Right renal pelvis (tissue), 4 donors: Measurements from ENCODE around the gene MYO18A. TPM values are rescaled to one million over a fixed set of nuclear protein-coding genes. Genes with fewer than 3 reads are reported as not detected.
"Not testable (repeated sequence)": the region's sequence is repeated elsewhere in the genome, so short reads cannot be mapped to it uniquely, and the experiment has no call there.

Experiments used
- DNase-seq, 4 donors: peaks; one replicate each; pipeline ENCODE4 v3.0.0-alpha.2; 2013; ENCODE audit warnings: low read depth in 4 of 4, low spot score in 3 of 4, missing footprints in 1 of 4
- polyA plus RNA-seq, 4 donors: library from polyadenylated mRNA; unstranded; fragments of 120-200 nt; gene quantifications; one replicate each; pipeline ENCODE4 v1.2.1, GENCODE V29; 2013; ENCODE audit not compliant: insufficient read length in 4 of 4

Gene MYO18A
- polyA plus RNA-seq, 4 donors = 34.0 to 38.0 (median 35.9) TPM

DNA sequence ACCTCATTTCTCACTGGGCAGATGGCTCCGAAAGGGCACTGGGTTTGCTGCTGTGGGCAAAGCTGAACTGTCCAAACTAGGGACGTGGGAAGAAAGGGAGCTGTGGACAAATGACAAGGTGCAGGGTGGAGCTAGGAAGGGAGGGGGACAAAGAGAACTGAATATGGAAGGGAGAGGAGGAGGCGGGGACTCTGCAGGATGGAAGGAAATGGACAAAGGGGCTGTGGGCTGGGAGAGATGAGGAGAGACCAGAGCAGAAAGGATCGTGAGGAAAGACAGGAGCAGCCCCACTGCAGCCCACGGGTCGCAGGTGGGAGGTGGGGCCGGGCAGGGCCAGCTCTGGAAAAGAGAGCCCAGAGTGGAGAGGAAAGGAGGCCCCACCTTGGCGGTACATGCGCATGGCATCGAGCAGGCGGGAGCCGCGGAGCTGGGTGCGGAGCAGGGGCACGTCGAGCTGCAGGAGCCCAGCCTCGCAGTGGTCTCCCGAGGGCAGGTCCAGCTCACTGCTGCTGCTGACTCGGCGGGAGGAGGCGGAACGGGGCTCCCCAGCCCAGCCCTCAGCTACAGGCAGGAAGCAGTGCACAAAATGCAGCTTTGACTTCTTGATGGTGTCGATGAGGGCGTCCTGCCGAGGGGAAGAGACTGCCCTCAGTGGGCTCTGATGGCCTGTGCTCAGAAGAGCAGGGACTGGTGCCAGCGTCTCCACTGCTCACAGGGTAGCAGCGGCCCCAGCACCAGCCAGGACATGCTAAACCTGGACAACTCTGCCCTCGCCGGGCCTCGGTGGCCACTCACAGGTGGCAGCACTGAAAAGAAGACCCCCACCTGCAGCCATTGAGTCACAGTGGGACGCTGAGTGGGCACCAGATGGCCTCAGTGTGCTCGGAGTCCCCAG lies 70.5 kb downstream of the MYO18A start:
- no peak for DNase-seq

DNA sequence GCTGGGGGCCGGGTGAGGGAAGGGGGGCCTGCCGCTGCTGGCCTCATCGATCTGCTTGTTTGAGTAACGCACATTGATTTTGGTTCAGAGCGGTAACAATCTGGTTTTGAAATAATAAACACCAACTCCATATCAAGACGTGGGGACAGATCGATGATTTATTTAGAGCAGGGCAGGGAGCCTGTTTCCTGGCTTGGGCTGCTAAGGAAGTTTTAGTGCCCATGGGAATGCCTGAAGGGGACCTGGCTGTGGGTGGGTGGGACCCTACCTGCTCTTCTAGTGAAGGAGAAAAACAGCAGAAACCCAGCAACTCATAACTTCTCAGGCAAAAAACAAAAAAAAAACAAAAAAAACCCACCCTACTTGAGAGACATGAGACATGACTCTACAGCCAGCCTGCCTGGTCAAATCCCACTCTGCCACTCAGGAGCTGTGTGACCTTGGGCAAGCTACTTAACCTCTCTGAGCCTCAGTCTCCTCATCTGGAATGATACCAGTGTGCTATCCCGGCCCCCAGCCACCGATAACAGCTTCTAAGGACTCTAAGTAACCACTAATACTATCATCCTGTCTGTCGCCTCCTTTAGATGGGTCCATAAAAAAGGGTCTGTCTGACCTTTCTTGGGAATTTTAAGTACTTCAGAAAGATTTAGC lies 71.2 kb downstream of the MYO18A start:
- DNase-seq = no peak

DNA sequence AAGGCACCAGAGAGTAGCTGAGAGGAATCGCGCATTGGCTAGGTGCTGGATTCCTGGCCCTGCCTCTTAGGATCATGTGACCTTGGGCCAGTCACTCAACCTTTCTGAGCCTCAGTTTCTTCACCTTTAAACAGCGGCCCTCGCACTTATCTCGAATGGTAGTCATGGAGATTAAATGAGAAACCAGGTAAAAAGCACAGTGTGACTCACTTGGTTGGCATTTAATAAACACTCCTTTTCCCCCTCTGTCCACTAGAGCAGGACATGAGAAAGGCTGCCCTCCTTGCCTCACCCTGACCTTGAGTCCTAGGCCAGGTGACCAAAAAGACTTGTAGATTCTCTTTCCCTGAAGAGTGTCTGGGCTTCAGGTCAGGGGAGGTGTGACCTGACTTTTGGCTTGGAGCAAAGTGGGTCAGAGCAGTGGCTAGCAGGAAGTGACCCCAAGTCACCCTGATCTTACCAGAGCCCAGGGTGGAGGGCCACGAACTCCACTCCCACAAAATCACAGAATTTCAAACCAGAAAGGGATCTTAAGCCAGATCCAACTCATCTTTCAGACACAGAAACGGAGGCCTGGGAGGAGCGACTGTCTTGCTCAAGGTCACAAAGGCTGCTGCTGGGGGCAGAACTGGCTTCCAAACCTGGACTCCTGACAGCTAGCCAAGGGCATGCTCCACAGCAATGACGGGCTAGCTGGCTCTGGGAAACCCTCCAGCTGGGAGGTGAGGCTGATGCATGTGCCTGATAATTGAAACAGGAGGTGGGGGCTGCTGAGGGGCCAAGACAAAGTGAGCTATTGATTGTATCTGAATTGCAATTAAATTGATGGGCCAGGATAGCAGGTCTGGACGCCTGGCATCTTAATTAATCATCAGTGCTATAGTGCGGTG lies 72.0 kb downstream of the MYO18A start:
- DNase-seq = no peak

DNA sequence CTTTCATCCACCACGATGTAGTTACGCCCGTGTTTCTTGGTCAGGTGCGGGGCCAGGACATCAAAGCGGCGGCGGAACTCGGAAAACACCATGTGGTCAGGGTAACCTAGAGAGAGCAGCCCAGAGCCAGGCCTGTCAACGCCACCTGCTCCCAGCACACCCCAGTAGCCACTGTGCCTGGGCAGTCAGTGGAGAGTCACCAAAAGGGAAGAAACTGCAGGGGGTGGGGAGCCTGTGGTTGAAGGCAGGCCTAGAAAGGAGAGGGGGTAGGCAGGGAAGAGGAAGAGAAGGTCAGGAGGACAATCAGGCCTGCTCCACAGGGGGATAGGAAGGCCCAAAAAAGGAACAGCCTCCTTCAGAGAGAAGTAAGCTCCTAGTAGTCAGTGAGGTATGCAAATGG lies 73.1 kb downstream of the MYO18A start:
- no peak for DNase-seq

DNA sequence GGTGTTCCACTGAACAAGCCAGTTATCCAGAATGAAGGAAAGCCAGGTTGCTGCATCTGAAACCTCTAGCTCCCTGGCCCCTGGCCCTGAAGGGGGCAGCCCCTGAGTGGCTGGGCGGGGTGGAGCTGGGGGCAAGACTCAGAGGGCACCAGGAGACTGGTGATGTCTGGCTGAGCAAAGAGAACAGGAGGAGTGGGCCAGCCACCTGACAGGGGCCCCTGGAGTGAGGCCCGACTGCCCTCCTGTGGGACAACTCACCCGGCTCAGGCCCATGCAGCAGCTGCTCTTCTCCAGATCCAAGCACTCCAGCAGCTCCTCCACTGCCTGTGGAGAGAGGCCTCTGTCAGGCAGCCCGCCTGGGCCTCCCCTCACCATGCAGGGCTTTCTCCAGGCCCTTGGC lies 76.9 kb downstream of the MYO18A start:
- DNase-seq = no peak

- no peak for DNase-seq
Measured at GRCh38 chr17:29102741-29103181, 77.4 kb downstream of the MYO18A start.

GRCh38 chr17:29102046-29102445 lies 78.2 kb downstream of the MYO18A start:
- no peak for DNase-seq

DNA sequence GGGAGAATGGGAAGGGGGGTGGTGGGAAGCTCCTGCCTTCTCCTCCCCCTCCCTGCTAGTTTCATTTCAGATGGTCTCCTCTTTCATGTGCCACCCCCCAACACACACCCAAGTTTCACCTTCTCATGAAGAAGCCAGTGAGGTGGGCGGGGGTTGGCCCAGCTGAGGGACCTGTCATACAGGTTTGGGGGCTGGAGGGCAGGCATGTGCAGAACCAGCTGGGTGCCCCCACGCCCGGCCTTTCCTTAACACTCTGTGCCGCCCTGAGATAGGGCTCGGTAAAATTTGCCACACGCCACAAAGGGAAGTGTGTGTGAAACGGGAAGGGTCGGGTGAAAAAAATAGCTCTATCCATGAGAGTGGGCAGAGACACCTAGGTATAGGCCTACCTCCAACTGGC lies 79.9 kb downstream of the MYO18A start:
- DNase-seq = no peak

- DNase-seq = no peak
Measured at GRCh38 chr17:29099527-29099926, 80.7 kb downstream of the MYO18A start.

GRCh38 chr17:29096094-29096493 lies 84.1 kb downstream of the MYO18A start:
- DNase-seq = no peak

DNA sequence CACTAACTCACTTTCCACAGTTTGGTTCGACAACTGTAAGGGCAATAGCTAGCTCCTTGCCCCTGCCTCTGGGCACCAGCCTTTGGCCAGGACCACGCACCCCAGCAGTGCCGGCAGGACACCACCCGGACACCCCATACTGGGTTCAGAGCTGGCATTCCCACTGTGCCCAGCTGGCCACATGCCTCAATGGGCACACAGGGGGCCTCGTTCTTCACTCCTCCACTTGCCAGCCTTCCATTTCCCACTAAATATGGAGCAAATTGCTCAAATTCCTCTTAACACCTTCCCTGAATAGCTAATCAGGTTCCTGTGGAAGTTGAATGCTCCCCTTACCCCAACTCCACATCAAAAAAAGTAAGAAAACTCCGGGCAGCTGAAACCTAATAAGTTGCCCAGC lies 84.8 kb downstream of the MYO18A start:
- DNase-seq = no peak

GRCh38 chr17:29094101-29094708 lies 86.0 kb downstream of the MYO18A start:
- no peak for DNase-seq

- no peak for DNase-seq
Measured at GRCh38 chr17:29093090-29093871, 86.9 kb downstream of the MYO18A start.

GRCh38 chr17:29091606-29092289 lies 88.5 kb downstream of the MYO18A start:
- DNase-seq = no peak

DNA sequence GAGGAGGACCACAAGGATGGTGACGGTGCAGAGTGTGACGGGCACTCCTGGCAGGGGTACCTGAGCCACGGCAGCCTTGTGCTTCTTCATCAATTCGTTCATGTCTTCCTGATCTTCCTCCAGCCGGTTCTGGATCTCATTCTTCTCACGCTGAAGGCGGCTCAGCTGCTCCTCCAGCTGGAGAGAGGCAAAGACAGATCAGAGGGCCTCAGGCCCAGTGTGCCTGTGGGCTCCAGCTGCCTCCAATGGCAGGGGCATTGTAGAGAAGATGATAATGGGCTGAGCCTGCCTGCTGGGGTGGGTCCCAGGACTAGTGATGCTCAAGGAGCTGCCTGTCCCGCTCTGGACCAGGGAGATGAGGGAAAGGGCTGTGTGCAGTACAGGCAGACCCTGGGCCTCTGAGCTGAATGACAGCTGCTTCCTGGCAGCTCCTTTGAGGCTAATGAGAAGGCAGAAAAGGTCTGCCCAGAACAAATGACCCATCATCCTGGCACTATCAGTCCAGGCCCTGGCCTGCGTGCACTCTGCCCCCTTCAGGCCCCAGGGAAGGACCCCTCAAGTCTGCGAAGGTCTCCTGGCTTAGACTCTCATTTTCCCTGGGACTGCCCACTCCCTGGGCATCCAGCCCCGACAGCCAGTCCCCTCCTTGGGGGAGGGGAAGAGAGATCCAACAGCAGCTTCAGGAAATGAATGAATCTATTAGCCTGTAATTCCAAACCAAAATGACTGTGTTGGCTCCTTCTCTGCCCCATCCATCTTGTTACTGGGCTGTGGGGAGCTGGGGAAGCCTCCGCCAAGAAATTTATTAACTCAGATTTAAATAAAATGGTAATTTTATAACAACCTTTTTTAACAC lies 89.2 kb downstream of the MYO18A start:
- no peak for DNase-seq

- DNase-seq = no peak
Measured at GRCh38 chr17:29090108-29090507, 90.1 kb downstream of the MYO18A start.

DNA sequence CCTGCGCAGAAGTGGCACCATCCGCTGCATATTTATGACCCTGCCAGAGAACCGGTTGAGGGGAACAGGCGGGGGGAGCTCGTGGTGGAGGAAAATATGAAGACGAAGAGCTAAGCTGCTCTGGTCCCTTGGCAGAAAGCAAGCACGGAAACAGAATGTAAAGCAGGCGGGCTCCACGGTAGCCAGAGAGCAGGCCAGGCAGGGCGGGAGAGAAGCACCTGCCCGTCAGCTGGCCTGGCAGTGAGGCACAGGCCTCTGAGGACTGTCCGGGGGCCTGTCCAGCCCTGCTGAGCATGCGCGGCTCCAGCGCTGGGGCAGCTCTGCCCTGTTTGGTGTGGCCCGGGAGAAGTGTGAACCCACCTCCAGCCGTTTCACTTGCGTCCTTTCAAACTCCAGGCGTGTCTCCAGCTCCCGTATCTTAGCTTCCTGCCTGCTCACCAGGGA lies 90.6 kb downstream of the MYO18A start:
- no peak for DNase-seq

DNA sequence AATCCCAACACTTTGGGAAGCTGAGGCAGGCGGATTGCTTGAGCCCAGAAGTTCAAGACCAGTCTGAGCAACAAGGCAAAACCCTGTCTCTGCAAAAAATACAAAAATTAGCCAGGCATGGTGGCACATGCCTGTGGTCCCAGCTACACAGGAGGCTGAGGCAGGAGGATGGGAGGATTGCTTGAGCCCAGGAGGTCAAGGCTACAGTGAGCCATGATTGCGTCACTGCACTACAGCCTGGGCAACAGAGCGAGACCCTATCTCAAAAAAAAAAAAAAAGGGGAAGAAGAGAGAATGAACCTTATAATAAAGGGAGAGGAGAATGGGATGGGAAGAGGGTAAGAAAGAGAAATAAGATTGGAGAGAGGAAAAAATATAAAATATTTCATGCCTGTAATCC lies 91.4 kb downstream of the MYO18A start:
- not testable (repeated sequence) for DNase-seq
